HCT116 (cell line): Measurements from ENCODE around the gene CNGA3.

Experiments used
- CEBPB ChIP-seq: IDR thresholded peaks from 2 replicates; pipeline ENCODE4 v1.6.1; 2012; ENCODE audit warnings: low read depth
- EGR1 ChIP-seq: IDR thresholded peaks from 2 replicates; pipeline ENCODE4 v1.6.1; 2012; ENCODE audit warnings: low read depth
- EZH2phosphoT487 ChIP-seq: fragments of 200-600 bp; IDR thresholded peaks from 2 replicates; pipeline ENCODE4 v1.6.1; 2018; ENCODE audit warnings: antibody characterized with exemption, borderline replicate concordance
- POLR2A ChIP-seq: IDR thresholded peaks from 2 replicates; pipeline ENCODE4 v1.7.0; 2011; ENCODE audit warnings: borderline replicate concordance; ENCODE audit not compliant: insufficient read depth, insufficient read length; ENCODE audit errors: extremely low read depth
- POLR2AphosphoS5 ChIP-seq: IDR thresholded peaks from 2 replicates; pipeline ENCODE4 v1.6.1; 2011; ENCODE audit warnings: mild to moderate bottlenecking, low read depth, low read length, moderate library complexity
- RAD21 ChIP-seq: IDR thresholded peaks from 2 replicates; pipeline ENCODE4 v1.6.1; 2012; ENCODE audit warnings: low read depth, mild to moderate bottlenecking
- SIN3A ChIP-seq: IDR thresholded peaks from 2 replicates; pipeline ENCODE4 v1.6.1; 2012; ENCODE audit warnings: low read depth
- YY1 ChIP-seq: IDR thresholded peaks from 2 replicates; pipeline ENCODE4 v1.6.1; 2011; ENCODE audit warnings: low read length, low read depth, moderate library complexity, mild to moderate bottlenecking; ENCODE audit not compliant: insufficient replicate concordance; ENCODE audit errors: extremely low read depth
- TF ChIP-seq, protein P1 (sequence below): IDR thresholded peaks from 2 replicates; pipeline ENCODE4 v1.6.1; 2011; ENCODE audit warnings: mild to moderate bottlenecking, low read length, moderate library complexity; ENCODE audit not compliant: insufficient replicate concordance; ENCODE audit errors: extremely low read depth
- TF ChIP-seq, protein P2 (sequence below), 3 experiments: fragments of 200-600 bp in 1 of 3; sonication (generic) in 1 of 3; IDR thresholded peaks in 2 of 3; conservative IDR thresholded peaks in 1 of 3; 2 replicates each; pipeline ENCODE4 v1.5.1; 2012 to 2017; ENCODE audit warnings: low read depth in 2 of 3, low read length in 2 of 3, antibody characterized with exemption in 1 of 3, borderline replicate concordance in 1 of 3, control low read depth in 1 of 3, mild to moderate bottlenecking in 1 of 3, mixed read lengths in 1 of 3, mixed run types in 1 of 3, moderate library complexity in 1 of 3; ENCODE audit not compliant: insufficient read depth in 1 of 3
- TF ChIP-seq, protein P3 (sequence below): IDR thresholded peaks from 2 replicates; pipeline ENCODE4 v1.6.1; 2012; ENCODE audit warnings: low read depth

DNA sequence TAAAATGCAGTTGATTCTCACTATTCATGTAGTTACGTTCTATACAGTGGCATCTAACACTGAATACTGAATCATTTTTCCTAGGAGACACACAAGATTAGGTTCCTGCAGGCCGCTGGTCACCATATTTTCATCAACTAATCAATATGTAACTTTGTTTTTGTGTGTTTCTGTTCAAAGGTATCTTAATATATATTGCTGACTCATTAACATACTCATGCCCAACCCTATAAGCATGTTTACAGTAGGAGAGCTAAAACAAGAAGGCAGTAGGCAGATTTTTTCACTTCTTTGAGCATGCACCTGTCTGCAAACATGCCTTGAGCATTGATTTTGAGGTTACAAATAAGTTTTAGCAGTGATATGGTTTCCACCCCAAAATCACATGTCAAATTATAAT, 30.3 kb upstream of the CNGA3 start:
- TF ChIP-seq RAD21 = no peak
- TF ChIP-seq, protein P1, sequence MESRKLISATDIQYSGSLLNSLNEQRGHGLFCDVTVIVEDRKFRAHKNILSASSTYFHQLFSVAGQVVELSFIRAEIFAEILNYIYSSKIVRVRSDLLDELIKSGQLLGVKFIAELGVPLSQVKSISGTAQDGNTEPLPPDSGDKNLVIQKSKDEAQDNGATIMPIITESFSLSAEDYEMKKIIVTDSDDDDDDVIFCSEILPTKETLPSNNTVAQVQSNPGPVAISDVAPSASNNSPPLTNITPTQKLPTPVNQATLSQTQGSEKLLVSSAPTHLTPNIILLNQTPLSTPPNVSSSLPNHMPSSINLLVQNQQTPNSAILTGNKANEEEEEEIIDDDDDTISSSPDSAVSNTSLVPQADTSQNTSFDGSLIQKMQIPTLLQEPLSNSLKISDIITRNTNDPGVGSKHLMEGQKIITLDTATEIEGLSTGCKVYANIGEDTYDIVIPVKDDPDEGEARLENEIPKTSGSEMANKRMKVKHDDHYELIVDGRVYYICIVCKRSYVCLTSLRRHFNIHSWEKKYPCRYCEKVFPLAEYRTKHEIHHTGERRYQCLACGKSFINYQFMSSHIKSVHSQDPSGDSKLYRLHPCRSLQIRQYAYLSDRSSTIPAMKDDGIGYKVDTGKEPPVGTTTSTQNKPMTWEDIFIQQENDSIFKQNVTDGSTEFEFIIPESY = no peak
- TF ChIP-seq, protein P2, sequence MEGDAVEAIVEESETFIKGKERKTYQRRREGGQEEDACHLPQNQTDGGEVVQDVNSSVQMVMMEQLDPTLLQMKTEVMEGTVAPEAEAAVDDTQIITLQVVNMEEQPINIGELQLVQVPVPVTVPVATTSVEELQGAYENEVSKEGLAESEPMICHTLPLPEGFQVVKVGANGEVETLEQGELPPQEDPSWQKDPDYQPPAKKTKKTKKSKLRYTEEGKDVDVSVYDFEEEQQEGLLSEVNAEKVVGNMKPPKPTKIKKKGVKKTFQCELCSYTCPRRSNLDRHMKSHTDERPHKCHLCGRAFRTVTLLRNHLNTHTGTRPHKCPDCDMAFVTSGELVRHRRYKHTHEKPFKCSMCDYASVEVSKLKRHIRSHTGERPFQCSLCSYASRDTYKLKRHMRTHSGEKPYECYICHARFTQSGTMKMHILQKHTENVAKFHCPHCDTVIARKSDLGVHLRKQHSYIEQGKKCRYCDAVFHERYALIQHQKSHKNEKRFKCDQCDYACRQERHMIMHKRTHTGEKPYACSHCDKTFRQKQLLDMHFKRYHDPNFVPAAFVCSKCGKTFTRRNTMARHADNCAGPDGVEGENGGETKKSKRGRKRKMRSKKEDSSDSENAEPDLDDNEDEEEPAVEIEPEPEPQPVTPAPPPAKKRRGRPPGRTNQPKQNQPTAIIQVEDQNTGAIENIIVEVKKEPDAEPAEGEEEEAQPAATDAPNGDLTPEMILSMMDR (IDR thresholded peaks at IDR 0.05 in 2 of 3, conservative IDR thresholded peaks at IDR 0.05 in 1 of 3; ENCODE audit: borderline replicate concordance in 1 of 3, insufficient read depth in 1 of 3, low read depth in 2 of 3, low read length in 2 of 3) = no peak
- TF ChIP-seq, protein P3, sequence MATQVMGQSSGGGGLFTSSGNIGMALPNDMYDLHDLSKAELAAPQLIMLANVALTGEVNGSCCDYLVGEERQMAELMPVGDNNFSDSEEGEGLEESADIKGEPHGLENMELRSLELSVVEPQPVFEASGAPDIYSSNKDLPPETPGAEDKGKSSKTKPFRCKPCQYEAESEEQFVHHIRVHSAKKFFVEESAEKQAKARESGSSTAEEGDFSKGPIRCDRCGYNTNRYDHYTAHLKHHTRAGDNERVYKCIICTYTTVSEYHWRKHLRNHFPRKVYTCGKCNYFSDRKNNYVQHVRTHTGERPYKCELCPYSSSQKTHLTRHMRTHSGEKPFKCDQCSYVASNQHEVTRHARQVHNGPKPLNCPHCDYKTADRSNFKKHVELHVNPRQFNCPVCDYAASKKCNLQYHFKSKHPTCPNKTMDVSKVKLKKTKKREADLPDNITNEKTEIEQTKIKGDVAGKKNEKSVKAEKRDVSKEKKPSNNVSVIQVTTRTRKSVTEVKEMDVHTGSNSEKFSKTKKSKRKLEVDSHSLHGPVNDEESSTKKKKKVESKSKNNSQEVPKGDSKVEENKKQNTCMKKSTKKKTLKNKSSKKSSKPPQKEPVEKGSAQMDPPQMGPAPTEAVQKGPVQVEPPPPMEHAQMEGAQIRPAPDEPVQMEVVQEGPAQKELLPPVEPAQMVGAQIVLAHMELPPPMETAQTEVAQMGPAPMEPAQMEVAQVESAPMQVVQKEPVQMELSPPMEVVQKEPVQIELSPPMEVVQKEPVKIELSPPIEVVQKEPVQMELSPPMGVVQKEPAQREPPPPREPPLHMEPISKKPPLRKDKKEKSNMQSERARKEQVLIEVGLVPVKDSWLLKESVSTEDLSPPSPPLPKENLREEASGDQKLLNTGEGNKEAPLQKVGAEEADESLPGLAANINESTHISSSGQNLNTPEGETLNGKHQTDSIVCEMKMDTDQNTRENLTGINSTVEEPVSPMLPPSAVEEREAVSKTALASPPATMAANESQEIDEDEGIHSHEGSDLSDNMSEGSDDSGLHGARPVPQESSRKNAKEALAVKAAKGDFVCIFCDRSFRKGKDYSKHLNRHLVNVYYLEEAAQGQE = no peak
- no peak for TF ChIP-seq POLR2A
- no peak for TF ChIP-seq CEBPB
- TF ChIP-seq POLR2AphosphoS5 = no peak
- no peak for TF ChIP-seq YY1
- TF ChIP-seq EZH2phosphoT487 = no peak
- TF ChIP-seq EGR1 = no peak
- TF ChIP-seq SIN3A = no peak
